Caco-2 (cell line): Measurements from ENCODE around the gene SLC2A4RG. TPM values are rescaled to one million over a fixed set of nuclear protein-coding genes. Genes with fewer than 3 reads are reported as not detected.
A peak's percentile ranks its signal among the peaks of the same experiment; 100 is the strongest.

Source experiments
- BruUV-seq: library from RNA; stranded (reverse); fragments of 400-500 nt; replicated peaks from 2 replicates; lab custom pipeline; 2021; lab: Mats Ljungman, UMichigan
- CTCF ChIA-PET: fragments of 300-600 bp; sonication (Branson Sonifier 250); formaldehyde crosslinking; loops from one replicate; lab custom pipeline; 2022; ENCODE audit warnings: antibody characterized with exemption; lab: Charles Lee
- POLR2A ChIA-PET: fragments of 300-600 bp; sonication (Branson Sonifier 250); formaldehyde crosslinking; loops from one replicate; lab custom pipeline; 2022; ENCODE audit warnings: antibody characterized with exemption; lab: Charles Lee
- DNase-seq, 2 experiments: peaks; one replicate each; pipeline versions ENCODE4 v3.0.0 to v3.0.0-alpha.2; 2020 to 2022
- H3K27me3 ChIP-seq: replicated peaks from 2 replicates; pipeline ENCODE4 v1.6.0; 2011; ENCODE audit warnings: low read length; ENCODE audit not compliant: control insufficient read depth, insufficient read depth
- H3K36me3 ChIP-seq: 2 replicates; pipeline ENCODE4 v1.5.1; 2011; ENCODE audit warnings: low read length; ENCODE audit not compliant: control insufficient read depth, insufficient read depth
- H3K4me1 ChIP-seq: fragments of 250-450 bp; sonication (Bioruptor Pico); 2 replicates; pipeline ENCODE4 v1.5.1; 2020; ENCODE audit warnings: mild to moderate bottlenecking
- H3K4me3 ChIP-seq: 2 replicates; pipeline ENCODE4 v1.5.1; 2011; ENCODE audit warnings: low read depth, mild to moderate bottlenecking, control low read depth, low read length
- H3K9me3 ChIP-seq: fragments of 250-450 bp; sonication (Bioruptor Pico); 2 replicates; pipeline ENCODE4 v1.5.1; 2020; ENCODE audit warnings: mild to moderate bottlenecking, moderate library complexity
- H3K27ac Mint-ChIP-seq: one replicate; pipeline ENCODE4 v1.8.0; 2022; ENCODE audit warnings: mixed read lengths; ENCODE audit not compliant: unreplicated experiment
- H3K27me3 Mint-ChIP-seq: one replicate; pipeline ENCODE4 v1.8.0; 2022; ENCODE audit warnings: mixed read lengths; ENCODE audit not compliant: insufficient read depth, unreplicated experiment
- H3K36me3 Mint-ChIP-seq: one replicate; pipeline ENCODE4 v1.8.0; 2022; ENCODE audit warnings: mild to moderate bottlenecking, mixed read lengths; ENCODE audit not compliant: insufficient read depth, unreplicated experiment
- H3K4me1 Mint-ChIP-seq: one replicate; pipeline ENCODE4 v1.8.0; 2022; ENCODE audit warnings: low read depth, mixed read lengths; ENCODE audit not compliant: unreplicated experiment
- H3K4me3 Mint-ChIP-seq: one replicate; pipeline ENCODE4 v1.8.0; 2022; ENCODE audit warnings: mild to moderate bottlenecking, moderate library complexity, mixed read lengths; ENCODE audit not compliant: unreplicated experiment
- H3K9me3 Mint-ChIP-seq: one replicate; pipeline ENCODE4 v1.8.0; 2022; ENCODE audit warnings: mixed read lengths; ENCODE audit not compliant: unreplicated experiment
- intact Hi-C: fragments of 100-400 bp; cut with micrococcal nuclease; formaldehyde crosslinking; loops from one replicate; pipeline ENCODE4 v1.10.0; 2022; ENCODE audit not compliant: unreplicated experiment
- total RNA-seq: library from RNA; stranded (reverse); gene quantifications from 2 replicates; pipeline ENCODE4 v1.2.3, GENCODE V29; 2022
- TF ChIP-seq, protein P1 (sequence below), 2 experiments: fragments of 200-600 bp in 1 of 2; IDR thresholded peaks; 1 replicate in 1 of 2; 2 replicates in 1 of 2; pipeline versions ENCODE4 v1.5.1 to v1.8.0; 2011 to 2022; ENCODE audit warnings: antibody characterized with exemption in 1 of 2, control low read depth in 1 of 2, inconsistent platforms in 1 of 2, low read depth in 1 of 2, low read length in 1 of 2, mild to moderate bottlenecking in 1 of 2, moderate library complexity in 1 of 2; ENCODE audit not compliant: insufficient read depth in 1 of 2, severe bottlenecking in 1 of 2, unreplicated experiment in 1 of 2

The SLC2A4RG gene
- total RNA-seq, 1 experiment from 2014 or later: 234 TPM

DNA sequence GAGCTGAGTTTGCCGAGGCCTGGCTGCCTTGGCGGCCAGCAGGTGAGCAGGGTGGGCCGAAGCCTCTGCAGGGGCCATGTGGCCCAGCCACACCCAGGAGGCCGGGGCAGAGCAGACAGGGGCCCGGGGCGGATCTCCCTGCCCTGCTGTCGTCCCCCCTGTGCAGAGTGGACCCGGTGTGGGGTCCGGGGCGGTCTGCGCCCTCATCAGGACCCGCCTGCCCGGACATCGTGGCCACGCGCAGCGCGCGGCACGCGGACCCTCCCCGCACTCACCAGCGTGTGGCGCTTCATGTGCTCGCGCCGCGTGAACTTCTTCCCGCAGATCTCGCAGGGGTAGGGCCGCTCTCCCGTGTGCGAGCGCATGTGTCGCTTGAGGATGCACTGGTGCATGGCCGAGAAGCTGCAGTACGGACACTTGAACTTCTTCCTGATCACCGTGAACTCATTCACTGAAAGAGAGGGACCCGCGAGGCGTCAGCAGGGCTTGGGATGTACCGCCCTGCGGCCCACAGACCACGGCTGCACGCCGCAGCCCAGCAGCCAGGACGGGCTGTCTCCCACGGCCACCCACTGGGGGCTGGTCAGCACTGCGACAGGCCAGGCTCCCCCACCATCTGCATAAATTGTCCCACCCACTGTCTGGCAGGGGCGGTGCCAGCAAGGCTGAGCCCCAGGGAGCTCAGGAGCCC, 13.0 kb downstream of the SLC2A4RG start:
- H3K27ac Mint-ChIP-seq: no peak overlapping the region
- no TSS peak for BruUV-seq

DNA sequence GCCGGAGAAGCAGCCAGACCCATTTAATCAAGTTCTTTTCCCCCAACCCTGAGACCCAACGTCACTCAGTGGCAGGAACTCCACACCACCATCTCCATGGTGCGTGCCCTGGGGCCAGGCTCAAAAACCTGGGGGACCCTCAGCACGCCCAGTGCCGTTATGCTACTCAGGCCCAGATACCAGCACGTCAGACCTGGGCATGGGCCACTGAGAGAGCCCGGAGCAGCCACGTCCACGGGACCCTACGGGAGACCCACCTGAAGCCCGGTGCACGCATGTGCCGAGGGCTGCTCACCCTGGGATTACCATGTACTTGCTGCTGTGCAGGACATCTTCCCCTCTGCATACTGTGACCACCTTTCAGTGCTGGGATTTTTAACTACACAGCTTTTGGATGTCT, 13.8 kb downstream of the SLC2A4RG start:
- POLR2A ChIA-PET: no interaction called here

More for the DNA sequence above, 13.0 kb downstream of the SLC2A4RG start:
- Histone ChIP-seq H3K4me1 (no peaks in the 10 kb centered on the region; the same call in 1 of the 2 replicates), H3K4me3 (no peak overlapping the region), H3K27me3 (no peaks in the 10 kb centered on the region), H3K9me3 (no peaks in the 10 kb centered on the region), H3K36me3 (no peaks in the 10 kb centered on the region)
- H3K27me3 Mint-ChIP-seq: no peaks in the 10 kb centered on the region
- ChIA-PET POLR2A (interaction anchor here (1.0 kb wide), 1 partner anchor 11 kb away, joined by 4 read pairs; no protein-coding TSS in a partner anchor), CTCF (interaction anchor here (0.6 kb wide), 1 partner anchor 110 kb away, joined by 5 read pairs; no protein-coding TSS in a partner anchor)
- TF ChIP-seq, protein P1, sequence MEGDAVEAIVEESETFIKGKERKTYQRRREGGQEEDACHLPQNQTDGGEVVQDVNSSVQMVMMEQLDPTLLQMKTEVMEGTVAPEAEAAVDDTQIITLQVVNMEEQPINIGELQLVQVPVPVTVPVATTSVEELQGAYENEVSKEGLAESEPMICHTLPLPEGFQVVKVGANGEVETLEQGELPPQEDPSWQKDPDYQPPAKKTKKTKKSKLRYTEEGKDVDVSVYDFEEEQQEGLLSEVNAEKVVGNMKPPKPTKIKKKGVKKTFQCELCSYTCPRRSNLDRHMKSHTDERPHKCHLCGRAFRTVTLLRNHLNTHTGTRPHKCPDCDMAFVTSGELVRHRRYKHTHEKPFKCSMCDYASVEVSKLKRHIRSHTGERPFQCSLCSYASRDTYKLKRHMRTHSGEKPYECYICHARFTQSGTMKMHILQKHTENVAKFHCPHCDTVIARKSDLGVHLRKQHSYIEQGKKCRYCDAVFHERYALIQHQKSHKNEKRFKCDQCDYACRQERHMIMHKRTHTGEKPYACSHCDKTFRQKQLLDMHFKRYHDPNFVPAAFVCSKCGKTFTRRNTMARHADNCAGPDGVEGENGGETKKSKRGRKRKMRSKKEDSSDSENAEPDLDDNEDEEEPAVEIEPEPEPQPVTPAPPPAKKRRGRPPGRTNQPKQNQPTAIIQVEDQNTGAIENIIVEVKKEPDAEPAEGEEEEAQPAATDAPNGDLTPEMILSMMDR (IDR thresholded peaks at IDR 0.05; ENCODE audit: insufficient read depth in 1 of 2, low read depth in 1 of 2, low read length in 1 of 2, severe bottlenecking in 1 of 2, unreplicated experiment in 1 of 2): no peak
- H3K4me1 Mint-ChIP-seq: no peaks in the 10 kb centered on the region
- intact Hi-C loops: no loop called here
- H3K4me3 Mint-ChIP-seq: no peak overlapping the region
- no peaks in the 10 kb centered on the region for H3K36me3 Mint-ChIP-seq
- peak in 1 of 2 experiments; percentile 46 for DNase-seq
- H3K9me3 Mint-ChIP-seq: no peaks in the 10 kb centered on the region

DNA sequence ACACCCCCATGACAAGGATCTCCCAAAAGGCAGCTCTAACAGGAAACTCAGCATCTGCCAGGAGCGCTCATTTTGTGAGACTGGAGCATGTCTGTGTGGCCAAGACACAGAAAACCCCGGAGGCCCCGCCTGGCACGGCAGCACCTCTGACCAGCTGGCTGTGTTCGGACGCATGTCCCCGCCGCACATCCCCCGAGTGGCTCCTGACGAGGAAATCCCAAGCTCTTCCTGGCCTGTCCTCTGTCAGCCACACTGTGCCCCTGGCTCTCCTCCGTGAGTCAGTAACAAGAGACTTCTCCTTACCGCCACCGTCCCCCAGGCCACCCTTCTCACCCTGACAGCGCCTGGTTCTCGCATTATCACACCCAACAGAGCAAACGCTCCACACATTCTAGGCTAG, 14.4 kb downstream of the SLC2A4RG start:
- peak in 1 of 2 experiments; percentile 57 for DNase-seq
- BruUV-seq: no TSS peak
- Histone ChIP-seq H3K4me1 (no peaks in the 10 kb centered on the region; the same call in 1 of the 2 replicates), H3K9me3 (peaks cover 2% of the 10 kb centered on the region; the same call in 1 of the 2 replicates), H3K36me3 (no peaks in the 10 kb centered on the region), H3K4me3 (no peak overlapping the region), H3K27me3 (no peaks in the 10 kb centered on the region)
- H3K27me3 Mint-ChIP-seq: no peaks in the 10 kb centered on the region
- ChIA-PET POLR2A (no interaction called here), CTCF (interaction anchor here (0.5 to 1.5 kb wide), 2 partner anchors 13 to 15 kb away, joined by 5 to 6 read pairs; no protein-coding TSS in a partner anchor)
- H3K36me3 Mint-ChIP-seq: no peaks in the 10 kb centered on the region
- H3K9me3 Mint-ChIP-seq: no peaks in the 10 kb centered on the region
- intact Hi-C loops: no loop called here
- no peak overlapping the region for H3K4me3 Mint-ChIP-seq
- no peaks in the 10 kb centered on the region for H3K4me1 Mint-ChIP-seq
- no peak overlapping the region for H3K27ac Mint-ChIP-seq
- TF ChIP-seq, protein P1 (IDR thresholded peaks at IDR 0.05; ENCODE audit: insufficient read depth in 1 of 2, low read depth in 1 of 2, low read length in 1 of 2, severe bottlenecking in 1 of 2, unreplicated experiment in 1 of 2): no peak

More for the DNA sequence above, 13.8 kb downstream of the SLC2A4RG start:
- Histone ChIP-seq H3K36me3 (no peaks in the 10 kb centered on the region), H3K4me3 (no peak overlapping the region), H3K27me3 (no peaks in the 10 kb centered on the region), H3K9me3 (no peaks in the 10 kb centered on the region), H3K4me1 (no peaks in the 10 kb centered on the region; the same call in 1 of the 2 replicates)
- H3K9me3 Mint-ChIP-seq: no peaks in the 10 kb centered on the region
- CTCF ChIA-PET: interaction anchor here (0.5 to 1.5 kb wide), 2 partner anchors 13 to 14 kb away, joined by 5 to 6 read pairs; no protein-coding TSS in a partner anchor
- H3K27me3 Mint-ChIP-seq: no peaks in the 10 kb centered on the region
- no TSS peak for BruUV-seq
- no peak overlapping the region for H3K4me3 Mint-ChIP-seq
- intact Hi-C loops: no loop called here
- TF ChIP-seq, protein P1 (IDR thresholded peaks at IDR 0.05; ENCODE audit: insufficient read depth in 1 of 2, low read depth in 1 of 2, low read length in 1 of 2, severe bottlenecking in 1 of 2, unreplicated experiment in 1 of 2): no peak
- H3K27ac Mint-ChIP-seq: no peak overlapping the region
- no peaks in the 10 kb centered on the region for H3K36me3 Mint-ChIP-seq
- H3K4me1 Mint-ChIP-seq: no peaks in the 10 kb centered on the region
- no peak for DNase-seq
